Activated gamma-delta T cell treated with anti-CD3 and anti-CD28 coated beads, Interleukin-2, amount 50 U/mL, for 16 hours (primary cell): Measurements from ENCODE around the gene SLC35F4.

Experiments
- DNase-seq: peaks from one replicate; pipeline ENCODE4 v3.0.0-alpha.2; 2020; ENCODE audit warnings: low read depth

Gene SLC35F4

DNA sequence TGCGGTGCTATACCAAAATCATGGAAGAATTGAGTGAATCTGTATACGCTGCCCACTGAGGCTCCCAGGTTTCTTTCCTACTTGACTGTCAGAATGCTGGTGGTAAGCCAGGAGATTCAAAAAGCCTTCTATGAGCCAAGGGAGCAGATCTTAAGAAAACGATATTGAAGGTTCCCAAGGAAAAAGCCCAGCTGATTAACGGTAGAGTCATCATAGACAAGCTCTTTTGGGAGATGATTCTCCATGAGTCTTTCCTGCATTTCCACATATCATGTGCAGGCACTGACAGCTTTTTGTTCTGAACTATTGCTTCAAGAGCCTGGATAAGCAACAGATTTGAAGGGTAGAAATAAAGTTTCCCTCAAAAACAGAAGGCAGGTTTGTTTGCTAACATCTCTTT lies 17.5 kb downstream of the SLC35F4 start:
- no peak for DNase-seq

DNA sequence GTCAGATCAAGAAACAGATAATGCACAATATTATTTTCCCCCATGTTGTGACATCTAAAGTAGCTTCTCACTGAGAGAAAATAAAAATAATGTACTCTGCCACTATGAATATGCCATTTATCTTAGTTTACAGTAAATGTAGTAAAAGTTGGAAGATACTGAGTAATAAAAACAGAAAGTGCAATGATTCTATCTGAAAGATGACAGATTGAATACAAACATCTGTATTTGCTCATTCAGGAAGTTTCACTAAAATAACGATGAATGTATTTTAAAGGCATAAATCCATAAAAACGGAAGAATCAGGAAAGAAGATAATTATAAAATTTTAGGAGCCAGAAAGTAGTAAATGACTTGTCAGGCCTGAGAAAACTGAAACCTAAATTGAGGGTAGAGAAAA lies 18.2 kb downstream of the SLC35F4 start:
- DNase-seq = no peak

DNA sequence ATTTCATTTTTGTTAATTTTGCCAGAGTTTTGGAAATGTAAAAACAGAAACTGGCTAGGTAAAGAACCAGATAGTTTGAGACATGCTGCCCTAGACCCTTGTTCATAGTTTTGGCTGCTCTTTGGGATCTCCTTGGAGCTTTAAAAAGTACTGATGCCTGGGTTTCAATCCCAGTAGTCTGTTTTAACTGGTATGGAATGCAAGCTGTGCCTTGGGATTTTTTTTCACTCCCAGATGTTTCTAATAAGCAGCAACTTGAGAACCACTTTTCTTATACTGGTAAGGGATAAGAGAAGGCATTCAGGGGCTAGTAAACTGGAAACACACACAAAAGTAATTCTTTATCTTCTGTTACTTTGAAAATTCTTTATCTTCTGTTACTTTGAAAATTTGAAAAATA lies 18.8 kb downstream of the SLC35F4 start:
- no peak for DNase-seq

DNA sequence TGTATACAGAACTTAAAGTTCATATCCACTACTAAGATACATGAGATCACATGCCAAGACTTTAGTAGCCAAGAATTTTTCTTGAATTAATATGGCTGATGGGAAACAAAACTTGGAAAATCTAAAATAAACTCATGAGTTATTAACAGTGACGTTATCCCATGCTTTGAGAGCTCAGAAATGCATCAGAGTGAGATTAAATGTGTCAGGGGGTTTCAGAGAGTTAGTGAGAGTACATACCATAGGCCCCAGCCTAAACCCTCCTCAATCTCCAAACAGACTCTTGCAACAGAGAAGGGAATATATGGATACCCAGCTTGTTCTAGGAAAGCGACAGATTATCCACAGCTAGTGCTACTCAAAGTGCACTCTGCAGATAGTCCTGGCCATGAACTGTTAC lies 19.3 kb downstream of the SLC35F4 start:
- no peak for DNase-seq

DNA sequence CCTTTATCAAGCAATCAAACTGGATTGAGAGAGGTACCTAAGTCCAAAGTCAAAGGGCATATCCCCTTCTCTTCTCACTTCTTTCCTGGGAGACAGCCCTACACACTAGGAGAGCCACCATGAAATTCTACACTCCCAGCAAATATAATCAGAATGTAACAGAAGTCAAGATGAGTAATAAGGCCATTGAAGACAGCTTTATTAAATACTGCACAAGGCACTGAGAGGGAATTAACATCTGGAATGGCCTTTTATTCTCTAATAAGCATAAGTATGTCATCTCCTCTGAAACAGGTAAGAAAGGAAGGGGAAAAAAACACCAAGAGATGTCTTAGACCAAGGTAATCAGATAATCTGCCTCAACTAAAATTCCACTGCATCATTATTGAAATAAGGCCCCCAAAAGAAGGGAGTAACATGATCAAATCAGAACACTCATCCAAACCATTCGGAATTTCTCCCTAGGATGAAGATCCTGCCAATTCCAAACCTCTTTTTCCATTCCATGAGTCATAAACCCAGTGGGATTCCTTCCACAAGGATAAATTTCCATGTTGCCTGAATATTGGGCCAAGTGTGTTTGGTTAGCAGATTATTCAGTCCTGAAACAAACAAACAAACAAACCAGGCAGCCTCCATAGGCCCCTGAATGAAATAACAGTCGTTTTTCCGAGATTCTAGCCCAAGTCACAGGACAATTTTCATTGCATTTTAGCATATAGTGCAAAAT lies 19.9 kb downstream of the SLC35F4 start:
- no peak for DNase-seq

DNA sequence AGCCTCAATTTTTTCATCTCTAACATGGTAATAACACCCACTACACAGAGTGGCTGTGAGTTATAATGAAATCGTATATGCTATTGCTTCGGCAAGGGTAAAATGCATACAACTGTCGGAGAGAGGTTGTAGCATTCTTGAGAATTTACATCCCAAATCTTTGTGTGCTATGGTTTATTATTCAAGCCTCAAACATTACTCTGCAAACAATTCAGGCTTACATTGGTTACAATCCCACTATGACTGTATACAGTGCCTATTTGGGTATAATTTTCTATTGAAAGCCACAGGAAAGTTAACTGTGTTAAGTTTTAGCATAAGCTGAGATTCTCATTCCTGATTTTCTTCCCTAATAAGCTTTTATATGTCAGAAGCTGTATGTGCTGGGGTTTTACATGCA lies 20.6 kb downstream of the SLC35F4 start:
- no peak for DNase-seq

DNA sequence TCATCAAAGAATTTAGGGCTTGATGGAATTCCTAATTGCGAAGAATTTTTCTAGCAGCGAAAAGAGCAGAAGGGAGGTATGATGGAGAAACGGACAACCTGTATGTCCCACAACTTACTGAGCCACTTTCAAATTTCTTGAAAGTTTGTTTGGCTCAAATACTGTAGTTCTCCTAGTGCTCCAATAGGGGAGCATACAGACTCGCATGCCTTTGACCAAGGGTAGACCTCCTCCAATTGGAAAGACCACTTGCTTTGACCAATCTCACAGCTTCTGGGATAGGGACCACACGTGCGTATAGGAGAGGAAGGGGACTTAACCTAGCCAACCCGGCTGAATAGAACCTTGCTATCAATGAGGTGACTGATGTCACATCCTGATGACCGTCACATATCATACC lies 28.6 kb downstream of the SLC35F4 start:
- DNase-seq = no peak

DNA sequence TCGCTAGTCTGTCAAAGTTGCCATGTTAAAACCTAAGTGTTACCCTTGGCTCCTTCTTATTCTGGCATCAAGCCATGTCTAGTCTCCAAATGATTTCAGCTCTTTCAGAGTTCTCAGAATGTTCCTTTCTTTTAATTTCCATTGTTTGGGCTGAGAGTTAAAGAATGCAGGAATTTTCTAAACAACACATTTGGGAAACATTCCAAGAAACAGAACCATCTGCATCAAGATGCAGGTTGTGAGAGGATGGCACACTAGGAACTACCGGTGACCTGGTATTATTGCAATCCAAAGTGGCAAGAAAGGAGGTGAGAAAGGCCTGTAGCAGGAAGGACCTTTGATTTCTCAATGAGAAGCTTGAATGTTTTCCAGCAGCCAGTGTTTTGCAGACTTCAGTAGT lies 30.1 kb downstream of the SLC35F4 start:
- no peak for DNase-seq

DNA sequence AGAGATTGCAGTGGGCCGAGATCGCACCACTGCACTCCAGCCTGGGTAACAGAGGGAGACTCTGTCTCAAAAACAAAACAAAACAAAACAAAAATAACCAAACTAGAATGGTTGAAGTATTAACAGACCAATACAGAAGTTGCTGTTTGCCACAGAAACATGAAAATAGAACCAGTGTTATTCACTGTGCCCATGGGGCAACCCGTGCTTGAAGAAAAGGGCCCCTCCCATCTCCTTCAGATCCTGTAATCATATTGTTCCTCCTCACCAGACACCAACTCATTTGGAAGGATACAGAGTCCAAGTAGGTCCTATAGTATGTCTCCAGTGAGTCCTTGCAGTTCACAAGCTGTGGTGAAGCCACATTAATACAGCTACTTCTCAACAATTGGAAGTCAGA lies 30.9 kb downstream of the SLC35F4 start:
- no peak for DNase-seq

DNA sequence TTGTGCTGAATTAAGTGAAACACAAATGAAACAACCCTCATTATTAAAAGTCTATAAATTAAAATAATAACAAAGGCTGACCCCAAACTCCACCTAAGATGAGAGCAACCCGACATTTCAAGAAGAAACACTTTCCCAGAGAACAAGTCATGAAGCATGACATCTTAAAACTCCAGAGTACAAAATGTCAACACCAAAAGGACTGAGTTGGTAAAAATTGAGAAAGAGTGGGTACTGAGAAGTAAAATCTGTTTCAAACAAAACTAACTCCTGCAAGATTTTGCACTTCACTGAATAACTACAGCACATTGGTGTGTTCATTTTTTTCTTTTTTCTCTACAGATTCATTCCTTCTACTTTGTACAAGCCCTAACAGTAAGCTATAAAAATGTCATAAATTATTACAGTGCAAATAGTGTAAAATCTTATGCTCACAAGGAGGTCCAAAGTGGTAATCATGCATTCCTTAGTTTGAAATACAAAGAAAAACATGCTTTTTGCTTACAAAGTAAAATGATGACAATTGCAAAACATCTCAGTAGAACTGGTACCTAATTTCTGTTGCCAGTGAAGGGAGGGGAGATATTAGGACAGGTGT lies 31.8 kb downstream of the SLC35F4 start:
- no peak for DNase-seq

DNA sequence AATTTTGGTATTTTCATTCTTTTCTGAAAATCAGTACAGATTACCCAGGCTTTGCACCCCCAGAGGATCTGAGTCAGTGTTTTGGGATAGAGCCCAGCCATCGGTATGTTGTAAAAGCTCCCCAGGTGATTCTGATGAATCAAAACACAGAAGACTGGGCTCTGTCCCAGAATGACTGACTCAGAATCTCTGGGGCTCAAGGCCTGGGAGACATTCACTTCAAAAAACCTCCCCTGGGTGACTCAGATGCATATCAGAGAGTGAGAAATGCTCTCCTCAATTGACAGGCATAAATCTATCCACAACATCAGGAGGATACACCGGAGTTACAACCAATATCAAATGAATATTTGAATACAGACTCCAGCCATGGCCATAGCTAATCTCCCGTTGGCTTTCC lies 32.6 kb downstream of the SLC35F4 start:
- no peak for DNase-seq

DNA sequence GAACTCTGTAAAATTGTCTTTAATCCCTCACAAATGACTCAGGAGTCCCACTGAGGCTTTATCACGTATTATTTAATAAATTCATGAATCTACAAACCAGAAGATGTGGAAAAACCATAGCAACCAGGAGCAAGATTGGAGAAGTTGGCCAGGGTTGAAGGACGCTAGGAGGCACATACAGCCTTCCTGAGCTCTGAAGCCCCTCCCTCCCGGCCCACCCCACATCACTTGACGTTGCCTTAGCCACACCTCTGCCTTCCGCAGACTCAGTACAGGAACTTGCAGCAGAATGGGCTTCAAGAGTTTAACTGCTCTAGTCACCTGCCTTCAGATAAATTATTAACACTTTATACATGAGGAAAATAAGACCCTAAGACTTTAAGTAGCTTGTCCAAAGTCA lies 33.9 kb downstream of the SLC35F4 start:
- DNase-seq = no peak

DNA sequence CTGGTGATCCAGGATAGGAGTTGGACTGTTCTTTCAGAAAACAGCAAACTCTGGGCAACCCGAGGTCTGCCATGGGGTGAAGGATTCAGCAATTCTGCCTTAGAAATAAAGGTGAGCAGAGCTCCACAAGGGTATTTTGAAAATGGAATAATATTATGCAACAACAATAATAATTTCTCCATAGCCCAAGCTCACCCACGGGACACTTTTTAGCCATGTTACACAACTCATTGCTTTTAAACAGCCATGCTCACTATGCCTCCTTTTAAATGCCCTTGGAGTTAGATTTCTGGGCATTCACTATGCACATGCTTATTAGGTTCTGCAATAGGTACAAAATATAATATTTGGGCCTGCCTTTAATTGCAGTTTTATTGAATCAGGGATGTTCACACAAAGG lies 37.2 kb downstream of the SLC35F4 start:
- DNase-seq = no peak

DNA sequence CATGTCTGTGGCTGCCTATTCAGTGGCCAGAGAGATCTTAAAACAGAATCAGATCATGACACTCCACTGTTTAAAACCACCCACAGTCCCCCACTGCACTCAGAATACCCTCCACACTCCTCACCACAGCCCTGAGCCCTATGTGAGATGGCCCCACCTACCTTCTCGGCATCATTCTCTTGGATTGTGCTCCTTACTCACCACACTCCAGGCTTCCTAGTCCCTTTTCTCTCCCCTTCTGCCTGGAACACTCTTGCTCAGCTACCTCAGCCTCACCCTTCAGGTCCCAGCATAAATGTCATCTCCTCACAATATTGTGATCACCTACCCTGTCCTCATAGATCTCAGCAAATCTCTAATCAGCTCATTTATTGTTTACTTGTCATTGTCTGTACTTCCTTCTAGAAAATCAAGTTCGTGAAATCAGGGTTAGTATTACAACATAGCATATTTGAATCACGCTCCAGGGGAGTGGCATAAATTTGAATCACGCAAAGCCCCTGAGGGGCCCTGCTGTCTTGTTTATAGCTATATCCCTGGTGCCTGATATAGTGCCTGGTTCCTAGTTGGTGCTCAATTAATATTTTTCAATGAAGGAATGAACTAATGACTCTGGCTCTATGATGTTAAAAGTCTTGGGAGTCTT lies 42.8 kb downstream of the SLC35F4 start:
- no peak for DNase-seq

DNA sequence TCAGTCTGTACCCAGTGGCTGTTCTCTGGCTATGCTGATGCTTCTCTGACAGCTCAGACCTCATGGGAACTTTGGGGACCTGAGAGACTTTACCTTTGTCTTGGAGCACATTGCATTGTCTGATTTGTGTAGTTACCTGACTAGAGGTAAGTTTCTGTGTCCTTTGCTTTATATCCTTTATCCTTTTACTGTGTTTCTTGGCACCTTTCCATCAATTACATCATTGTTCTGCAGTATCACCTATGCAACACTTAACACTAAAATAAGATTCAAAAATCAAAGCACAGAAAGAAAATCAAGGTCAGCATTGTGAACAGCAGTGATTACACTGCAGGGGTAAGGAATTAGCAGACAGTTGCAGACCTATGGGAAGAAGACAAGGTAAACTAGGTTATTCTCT lies 43.8 kb downstream of the SLC35F4 start:
- no peak for DNase-seq

DNA sequence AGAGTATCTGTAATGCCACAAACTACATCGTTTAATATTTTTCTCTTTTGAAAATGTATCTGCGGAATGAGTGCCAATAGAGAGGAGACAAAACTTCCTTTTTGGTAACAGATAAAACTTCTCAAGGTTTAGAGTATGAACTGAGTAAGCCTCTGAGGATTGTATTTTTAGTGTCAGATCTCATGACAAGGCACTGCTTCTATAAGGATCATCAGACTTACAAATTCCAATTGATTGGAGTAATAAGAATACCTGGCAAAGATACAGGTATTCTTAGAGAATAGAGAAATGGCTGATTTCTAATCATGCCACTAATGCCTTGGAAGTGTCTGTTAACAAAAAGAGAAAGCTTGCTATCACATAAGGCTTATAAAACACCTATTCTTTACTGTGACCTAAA lies 45.3 kb downstream of the SLC35F4 start:
- no peak for DNase-seq

DNA sequence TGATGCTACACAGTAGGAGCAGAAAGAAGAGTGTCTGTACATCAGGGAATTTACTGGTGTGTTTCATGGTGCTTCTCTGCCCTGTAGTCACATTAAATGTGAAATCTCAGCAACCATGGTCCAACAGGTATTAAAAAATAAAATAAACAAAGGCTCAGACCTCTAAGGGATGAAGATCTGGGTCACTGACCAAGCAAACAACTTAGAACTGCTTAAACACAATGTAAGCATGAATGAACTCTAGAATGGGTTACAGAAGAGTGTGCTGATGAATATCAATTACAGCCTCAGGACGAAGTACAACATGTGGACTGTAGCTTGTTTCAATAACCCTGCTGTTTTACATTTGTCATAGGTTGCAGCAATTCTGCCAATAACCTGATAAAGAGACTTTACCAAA lies 47.4 kb downstream of the SLC35F4 start:
- no peak for DNase-seq

DNA sequence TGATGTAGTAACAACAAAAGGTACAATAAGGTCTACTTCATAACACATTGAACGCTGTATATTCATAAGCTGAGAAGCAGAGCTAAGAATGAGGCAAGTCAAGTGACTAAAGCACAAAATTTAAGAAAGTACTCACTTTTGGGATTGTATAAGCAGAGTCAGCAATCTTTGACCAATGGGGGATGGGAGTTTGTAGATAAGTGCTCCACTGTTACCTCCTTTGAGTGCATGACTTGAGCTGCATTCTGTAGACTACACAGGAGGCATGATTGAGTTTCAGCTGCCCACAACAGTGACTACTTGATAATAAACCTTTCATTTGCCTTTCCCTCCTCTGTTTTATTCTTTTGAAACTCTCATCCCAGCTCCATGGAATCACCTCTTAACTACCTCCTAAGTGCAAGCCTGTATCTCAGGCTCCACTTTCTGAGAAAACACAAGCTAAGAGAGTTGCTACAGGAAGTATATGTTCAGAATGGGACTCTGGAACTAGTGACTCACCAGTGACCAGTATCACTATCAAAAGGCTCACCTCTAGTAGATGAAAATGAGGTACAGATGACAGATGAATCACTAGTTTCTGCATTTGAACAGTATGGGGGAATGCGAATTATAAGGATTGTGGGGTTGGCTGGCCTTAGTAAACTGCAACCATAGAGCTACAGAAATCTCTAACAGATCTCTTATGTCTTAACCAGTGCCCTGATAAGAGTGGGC lies 49.2 kb downstream of the SLC35F4 start:
- no peak for DNase-seq

DNA sequence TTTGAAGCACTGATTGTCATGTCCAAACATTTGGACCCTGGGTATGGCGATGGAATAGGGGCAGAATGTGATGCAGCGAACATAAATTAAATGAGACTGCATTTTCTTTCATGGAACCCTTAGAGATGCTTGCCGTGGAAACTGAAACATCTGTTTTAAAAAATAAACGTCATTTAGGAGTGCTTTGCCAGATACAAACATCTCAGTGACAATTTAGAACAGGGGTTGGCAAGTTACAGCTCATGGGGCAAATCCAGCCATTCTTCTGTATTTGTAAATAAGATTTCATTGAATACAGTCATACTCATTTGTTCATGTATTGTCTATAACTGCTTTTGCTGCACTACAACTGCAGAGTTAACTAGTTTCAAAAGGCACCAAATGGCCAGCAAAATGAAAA lies 51.2 kb downstream of the SLC35F4 start:
- no peak for DNase-seq

DNA sequence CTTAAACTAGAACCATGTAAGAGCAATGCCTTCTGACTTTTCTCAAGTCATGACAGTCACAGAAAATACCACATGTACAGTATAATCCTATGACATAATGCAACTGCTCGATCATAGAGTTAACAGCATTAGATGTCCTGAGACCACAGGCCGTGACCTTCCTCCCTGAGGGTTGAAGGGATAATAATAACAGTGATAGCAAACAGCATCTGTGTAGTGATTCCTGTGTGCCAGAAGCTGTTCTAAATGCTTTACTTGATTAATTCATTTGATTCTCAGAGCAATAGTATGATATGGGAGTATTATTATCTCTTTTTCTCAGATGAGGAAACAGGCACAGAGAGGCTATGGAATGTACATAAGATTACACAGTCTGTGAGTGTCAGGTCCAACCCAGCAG lies 53.2 kb downstream of the SLC35F4 start:
- no peak for DNase-seq

DNA sequence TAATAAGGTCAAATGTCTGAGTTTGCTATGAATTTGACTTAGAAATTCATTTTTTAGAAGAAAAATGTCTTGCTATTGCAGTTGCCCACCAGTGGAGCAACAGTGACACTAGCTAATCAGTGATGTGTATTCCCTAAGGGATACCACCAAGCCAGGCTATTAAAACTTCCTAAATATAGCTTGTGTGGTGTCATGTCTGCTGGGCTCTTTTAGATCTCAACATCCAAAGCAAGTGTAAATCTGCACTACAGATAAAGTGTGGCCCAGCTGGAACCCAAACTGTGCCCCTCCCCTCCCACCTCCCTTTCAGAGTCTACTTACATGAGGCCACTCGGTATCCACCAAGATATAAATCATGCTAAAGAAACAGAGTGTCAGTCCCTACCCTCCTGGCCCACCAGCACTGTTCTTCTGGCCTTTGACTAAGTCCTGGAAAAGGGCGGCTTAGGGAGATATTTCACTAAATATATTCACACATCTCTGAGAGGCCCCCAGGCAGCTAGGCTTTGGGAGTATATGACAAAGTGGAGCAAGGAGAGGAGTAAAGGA lies 53.8 kb downstream of the SLC35F4 start:
- no peak for DNase-seq

DNA sequence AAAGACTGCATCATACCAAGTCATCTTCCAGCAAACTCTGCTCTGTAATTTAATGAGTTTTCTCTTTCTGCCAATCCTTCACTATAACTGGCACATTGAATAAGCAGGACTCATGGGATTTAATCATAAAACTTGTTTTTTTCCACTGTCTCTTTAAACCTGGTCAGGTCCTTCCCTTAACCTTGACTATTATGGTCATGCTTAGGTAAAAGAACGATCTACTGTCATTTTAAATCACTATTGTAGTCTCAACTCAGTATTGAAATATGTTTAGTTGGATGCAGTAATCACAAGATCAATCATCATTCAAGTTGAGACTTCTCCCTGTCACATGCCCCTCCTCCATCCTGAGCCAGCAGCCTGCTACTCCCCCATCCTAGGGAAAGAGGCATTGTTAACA lies 56.1 kb downstream of the SLC35F4 start:
- no peak for DNase-seq

DNA sequence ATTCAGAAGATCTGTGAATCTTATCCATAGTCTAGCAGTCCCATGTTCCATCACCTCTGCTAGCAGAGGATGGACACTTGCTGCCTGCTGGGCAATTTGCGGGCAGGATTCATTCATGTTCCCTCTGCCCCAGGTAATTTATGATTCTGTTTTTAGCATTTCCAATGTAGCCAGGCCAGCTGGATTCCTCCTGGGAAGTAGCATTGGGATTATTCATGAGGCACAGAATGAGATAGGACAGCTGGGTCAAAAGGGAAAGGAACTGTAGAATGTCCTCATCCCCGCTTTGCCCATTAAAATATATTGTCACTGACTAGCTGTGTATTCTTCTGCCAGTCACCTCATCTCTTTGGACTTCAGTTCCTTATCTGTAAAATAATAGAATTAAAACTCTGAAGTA lies 68.7 kb downstream of the SLC35F4 start:
- DNase-seq = no peak
